ENCODE results near the gene MRRF.
"Not testable (repeated sequence)": the region's sequence is repeated elsewhere in the genome, so short reads cannot be mapped to it uniquely, and the experiment has no call there.

MRRF gene

DNA sequence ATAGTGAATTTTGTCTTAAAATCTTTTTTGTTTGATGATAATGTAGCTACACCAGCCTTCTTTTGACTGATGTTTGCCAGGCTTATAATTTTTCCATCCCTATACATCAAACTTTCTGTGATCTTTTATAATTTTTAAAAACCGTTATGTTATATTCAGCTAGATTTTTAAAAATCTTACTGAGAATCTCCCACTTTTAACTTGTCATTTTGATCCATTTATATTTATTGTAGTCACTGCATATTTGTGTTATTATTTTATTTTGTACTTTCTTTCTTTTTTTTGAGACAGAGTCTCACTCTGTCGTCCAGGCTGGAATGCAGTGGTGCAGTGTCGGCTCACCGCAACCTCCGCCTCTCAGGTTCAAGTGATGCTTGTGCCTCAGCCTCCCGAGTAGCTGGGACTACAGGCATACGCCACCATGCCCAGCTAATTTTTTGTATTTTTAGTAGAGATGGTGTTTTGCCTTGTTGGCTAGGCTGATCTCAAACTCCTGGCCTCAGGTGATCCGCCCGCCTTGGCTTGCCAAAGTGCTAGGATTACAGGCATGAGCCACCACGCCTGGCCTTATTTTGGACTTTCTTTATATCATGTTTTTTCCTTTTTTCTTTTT is 12.7 kb downstream of the MRRF start:
- DNase-seq (ENCODE audit: low read depth): no peak

DNA sequence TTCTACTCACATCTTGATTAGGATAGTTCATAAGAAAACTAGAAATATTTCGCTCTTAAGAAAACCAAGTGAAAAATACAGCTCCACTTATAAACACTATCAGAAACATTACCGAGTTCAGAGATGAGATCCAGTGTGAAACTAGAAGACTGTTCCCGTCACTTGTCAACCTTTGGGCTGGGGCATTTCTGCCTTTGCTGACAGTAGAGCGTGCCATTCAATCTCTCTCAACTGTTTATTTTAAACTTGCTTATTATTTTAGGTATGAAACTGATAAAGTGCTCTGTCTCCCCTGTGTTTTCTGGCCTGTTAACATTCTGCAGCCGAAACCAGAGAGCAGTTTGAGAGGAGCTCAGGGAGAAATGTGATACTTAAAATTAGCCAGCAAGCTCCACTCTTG is 16.7 kb downstream of the MRRF start:
- no peak for DNase-seq (ENCODE audit: low read depth)

DNA sequence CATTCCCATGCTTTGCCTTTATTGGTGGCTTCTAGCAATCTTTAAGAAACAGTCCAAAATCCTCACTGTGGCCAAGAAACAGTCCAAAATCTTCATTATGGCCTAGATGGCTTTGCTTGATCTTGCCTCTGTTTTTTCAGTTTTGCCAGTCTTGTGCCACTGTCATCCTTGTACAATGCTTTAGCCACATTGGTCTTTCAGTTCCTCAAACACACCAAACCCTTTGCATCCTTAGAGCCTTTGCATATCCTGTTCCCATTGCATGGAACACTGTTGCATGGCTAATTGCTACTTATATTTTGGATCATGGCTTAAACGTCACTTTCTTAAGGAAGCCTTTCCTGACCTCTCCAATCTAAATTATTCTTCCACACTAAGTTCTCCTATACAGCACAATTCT is 22.1 kb downstream of the MRRF start:
- no peak for DNase-seq (ENCODE audit: low read depth)

- no peak for DNase-seq (ENCODE audit: low read depth)
These were observed 22.6 kb downstream of the MRRF start for GRCh38 chr9:122287214-122287720.

GRCh38 chr9:122291458-122291857 is 26.8 kb downstream of the MRRF start:
- no peak for DNase-seq (ENCODE audit: low read depth)

- no peak for DNase-seq (ENCODE audit: low read depth)
These were observed 29.8 kb downstream of the MRRF start for GRCh38 chr9:122294531-122294930.

- DNase-seq (ENCODE audit: low read depth): no peak
These were observed 32.8 kb downstream of the MRRF start for GRCh38 chr9:122297512-122297911.

DNA sequence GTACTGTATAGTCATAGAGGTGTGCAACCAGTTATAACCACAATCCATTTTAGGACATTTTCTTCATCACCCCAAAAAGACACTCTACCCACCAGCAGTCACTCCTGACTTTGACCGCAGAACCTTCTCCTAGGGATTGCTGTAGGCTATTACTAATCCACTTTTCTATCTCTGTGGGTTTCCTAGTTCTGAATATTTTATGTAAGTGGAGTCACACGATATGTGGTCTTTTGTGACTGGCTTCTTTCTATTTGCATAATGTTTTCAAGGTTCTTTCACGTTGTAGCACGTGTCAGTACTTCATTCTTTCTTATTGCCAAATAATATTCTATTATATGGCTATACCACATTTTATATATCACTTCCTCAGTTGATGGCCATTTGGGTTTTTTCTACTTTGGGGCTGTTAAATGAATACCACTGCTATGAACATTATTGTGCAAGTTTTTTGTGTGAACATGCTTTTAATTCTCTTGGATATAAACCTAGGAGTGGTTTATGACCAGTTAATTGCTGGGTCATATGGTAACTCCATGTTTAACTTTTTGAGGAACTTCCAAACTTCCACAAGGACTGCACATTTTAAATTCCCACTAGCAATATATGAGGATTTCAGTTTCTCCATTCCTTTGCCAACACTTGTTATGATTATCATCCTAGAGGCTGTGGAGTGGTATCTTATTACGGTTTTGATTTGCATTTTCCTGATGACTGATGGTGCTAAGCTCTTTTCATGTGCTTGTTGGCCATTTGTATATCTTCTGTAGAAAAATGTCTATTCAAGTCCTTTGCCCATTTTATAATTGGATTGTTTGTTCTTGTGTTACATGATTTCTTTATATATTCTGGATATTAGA is 37.8 kb downstream of the MRRF start:
- DNase-seq (ENCODE audit: low read depth): no peak

GRCh38 chr9:122307061-122307460 is 42.4 kb downstream of the MRRF start:
- no peak for DNase-seq (ENCODE audit: low read depth)

- DNase-seq (ENCODE audit: low read depth): no peak
These were observed 43.2 kb downstream of the MRRF start for GRCh38 chr9:122307925-122308324.

- no peak for DNase-seq (ENCODE audit: low read depth)
These were observed 45.2 kb downstream of the MRRF start for GRCh38 chr9:122309861-122310260.

- DNase-seq (ENCODE audit: low read depth): no peak
These were observed 49.5 kb downstream of the MRRF start for GRCh38 chr9:122314165-122314564.

DNA sequence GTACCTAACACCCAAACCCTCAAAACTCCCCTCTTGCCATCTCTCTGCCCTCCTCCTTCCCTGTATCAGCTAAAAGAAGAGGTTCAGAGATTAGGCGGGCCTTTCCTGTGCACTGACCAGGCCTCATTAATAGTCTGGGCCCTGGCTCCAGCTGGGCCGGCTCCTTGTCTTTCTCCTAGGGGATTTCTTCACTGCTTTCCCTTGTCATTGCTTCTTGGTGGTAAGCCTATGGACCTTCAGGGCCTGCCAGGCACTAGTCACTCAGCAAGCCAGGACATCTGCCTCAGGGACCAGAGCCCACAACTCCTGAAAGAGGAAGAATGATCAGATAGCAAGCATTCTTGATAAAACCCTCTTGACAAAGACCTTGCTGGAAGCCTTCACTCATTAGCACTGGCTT is 50.9 kb downstream of the MRRF start:
- no peak for DNase-seq (ENCODE audit: low read depth)

DNA sequence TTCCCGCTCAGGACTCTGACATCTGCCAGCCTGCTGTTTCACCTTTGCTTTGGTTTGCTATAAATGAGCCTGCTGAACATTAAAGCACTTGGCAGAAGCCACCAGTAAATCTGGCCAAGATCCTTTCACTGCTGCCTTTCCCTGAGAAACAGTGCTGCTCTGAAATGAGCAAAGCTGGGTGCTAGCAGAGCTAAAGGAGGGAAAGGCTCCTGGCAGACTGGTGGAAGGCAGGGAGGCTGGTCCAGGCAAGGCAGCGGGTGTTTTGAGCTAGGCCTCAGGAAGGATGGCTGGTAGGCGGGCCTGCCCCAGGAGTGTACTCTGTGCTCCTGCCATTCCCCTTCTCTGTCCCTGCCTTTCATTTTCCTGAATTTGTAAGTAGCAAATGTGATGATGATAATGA is 53.6 kb downstream of the MRRF start:
- no peak for DNase-seq (ENCODE audit: low read depth)

DNA sequence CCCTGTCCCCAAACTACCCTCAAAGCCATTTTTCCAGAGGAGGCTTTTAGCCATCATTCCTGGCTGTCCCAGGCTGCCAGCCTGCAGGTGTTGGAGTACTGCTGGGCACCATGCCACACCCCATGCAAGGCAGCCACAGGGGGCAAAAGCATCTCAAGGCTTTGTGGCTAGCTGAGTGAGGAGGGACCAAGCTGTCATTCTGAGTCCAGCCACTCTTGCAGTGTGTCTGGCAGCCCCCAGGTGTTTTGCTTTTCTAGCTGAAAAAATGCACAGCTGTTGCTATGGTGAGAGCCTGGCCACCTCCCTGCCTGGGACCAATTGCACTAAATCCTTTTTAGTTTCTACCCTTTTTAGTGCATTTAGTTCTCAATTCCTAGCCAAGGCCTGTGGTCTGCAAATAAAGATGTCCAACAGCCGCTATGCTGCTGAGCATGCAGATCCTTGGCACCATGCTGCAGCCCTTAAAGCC is 55.8 kb downstream of the MRRF start:
- DNase-seq (ENCODE audit: low read depth): no peak

- no peak for DNase-seq (ENCODE audit: low read depth)
These were observed 57.9 kb downstream of the MRRF start for GRCh38 chr9:122322553-122322952.

DNA sequence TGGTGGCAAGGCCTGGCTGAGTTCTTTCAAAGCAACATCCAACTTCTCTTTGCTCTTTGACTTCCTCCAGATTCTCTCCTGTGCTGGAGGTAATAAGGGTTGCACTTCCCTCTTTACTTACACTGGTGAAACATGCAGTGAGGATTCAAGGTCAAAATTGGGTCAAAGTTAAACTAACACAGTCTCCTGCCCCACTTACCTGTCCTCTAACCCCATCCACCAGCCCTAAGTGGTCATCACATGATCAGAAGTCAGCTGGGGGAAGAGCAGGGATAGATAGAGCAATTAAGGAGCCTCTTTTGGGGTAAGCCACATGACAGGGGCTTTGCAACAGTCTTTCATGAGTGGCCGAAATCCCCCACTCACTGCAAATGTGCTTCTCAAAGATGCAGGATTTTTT is 60.0 kb downstream of the MRRF start:
- not testable (repeated sequence) for DNase-seq (ENCODE audit: low read depth)

DNA sequence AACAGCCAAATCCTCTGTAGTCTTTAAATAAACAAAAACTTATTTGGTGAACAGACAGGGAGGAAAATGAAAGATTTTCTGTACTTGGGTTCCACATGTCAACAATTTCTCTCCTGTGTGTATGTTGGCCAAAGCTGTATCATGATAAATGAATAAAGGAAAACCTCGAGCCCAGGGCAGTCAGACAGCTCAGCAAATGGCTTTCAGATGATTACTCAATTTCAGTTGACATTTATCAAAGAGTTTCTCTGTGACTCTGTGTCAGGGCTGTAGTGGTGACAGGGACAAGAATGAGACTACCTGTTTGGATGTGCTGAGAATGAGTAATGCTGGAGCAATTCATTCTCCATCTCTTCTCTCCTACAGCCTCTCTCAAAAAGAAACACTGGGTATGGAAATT is 60.4 kb downstream of the MRRF start:
- no peak for DNase-seq (ENCODE audit: low read depth)

- no peak for DNase-seq (ENCODE audit: low read depth)
These were observed 62.5 kb downstream of the MRRF start for GRCh38 chr9:122327175-122327574.

- DNase-seq (ENCODE audit: low read depth): no peak
These were observed 64.9 kb downstream of the MRRF start for GRCh38 chr9:122329597-122329996.

- not testable (repeated sequence) for DNase-seq (ENCODE audit: low read depth)
These were observed 65.8 kb downstream of the MRRF start for GRCh38 chr9:122330466-122330865.

GRCh38 chr9:122331523-122331927 is 66.8 kb downstream of the MRRF start:
- no peak for DNase-seq (ENCODE audit: low read depth)

- DNase-seq (ENCODE audit: low read depth): no peak
These were observed 67.4 kb downstream of the MRRF start for GRCh38 chr9:122332083-122332482.

Data from stimulated activated CD8-positive, alpha-beta memory T cell treated with anti-CD3 and anti-CD28 coated beads, Interleukin-12 subunit alpha, Interleukin-12 subunit beta, amount 100 ng/mL, for 1 hour (primary cell).